Measurements from ENCODE around the gene SLC35F4.

Gene SLC35F4

DNA sequence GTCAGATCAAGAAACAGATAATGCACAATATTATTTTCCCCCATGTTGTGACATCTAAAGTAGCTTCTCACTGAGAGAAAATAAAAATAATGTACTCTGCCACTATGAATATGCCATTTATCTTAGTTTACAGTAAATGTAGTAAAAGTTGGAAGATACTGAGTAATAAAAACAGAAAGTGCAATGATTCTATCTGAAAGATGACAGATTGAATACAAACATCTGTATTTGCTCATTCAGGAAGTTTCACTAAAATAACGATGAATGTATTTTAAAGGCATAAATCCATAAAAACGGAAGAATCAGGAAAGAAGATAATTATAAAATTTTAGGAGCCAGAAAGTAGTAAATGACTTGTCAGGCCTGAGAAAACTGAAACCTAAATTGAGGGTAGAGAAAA lies 18.2 kb downstream of the SLC35F4 start:
- DNase-seq = no peak

- DNase-seq = no peak
These were observed 18.8 kb downstream of the SLC35F4 start for GRCh38 chr14:57847096-57847495.

DNA sequence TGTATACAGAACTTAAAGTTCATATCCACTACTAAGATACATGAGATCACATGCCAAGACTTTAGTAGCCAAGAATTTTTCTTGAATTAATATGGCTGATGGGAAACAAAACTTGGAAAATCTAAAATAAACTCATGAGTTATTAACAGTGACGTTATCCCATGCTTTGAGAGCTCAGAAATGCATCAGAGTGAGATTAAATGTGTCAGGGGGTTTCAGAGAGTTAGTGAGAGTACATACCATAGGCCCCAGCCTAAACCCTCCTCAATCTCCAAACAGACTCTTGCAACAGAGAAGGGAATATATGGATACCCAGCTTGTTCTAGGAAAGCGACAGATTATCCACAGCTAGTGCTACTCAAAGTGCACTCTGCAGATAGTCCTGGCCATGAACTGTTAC lies 19.3 kb downstream of the SLC35F4 start:
- no peak for DNase-seq

- no peak for DNase-seq
These were observed 19.9 kb downstream of the SLC35F4 start for GRCh38 chr14:57845802-57846531.

GRCh38 chr14:57845316-57845715 lies 20.6 kb downstream of the SLC35F4 start:
- DNase-seq = no peak

DNA sequence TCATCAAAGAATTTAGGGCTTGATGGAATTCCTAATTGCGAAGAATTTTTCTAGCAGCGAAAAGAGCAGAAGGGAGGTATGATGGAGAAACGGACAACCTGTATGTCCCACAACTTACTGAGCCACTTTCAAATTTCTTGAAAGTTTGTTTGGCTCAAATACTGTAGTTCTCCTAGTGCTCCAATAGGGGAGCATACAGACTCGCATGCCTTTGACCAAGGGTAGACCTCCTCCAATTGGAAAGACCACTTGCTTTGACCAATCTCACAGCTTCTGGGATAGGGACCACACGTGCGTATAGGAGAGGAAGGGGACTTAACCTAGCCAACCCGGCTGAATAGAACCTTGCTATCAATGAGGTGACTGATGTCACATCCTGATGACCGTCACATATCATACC lies 28.6 kb downstream of the SLC35F4 start:
- DNase-seq = no peak

DNA sequence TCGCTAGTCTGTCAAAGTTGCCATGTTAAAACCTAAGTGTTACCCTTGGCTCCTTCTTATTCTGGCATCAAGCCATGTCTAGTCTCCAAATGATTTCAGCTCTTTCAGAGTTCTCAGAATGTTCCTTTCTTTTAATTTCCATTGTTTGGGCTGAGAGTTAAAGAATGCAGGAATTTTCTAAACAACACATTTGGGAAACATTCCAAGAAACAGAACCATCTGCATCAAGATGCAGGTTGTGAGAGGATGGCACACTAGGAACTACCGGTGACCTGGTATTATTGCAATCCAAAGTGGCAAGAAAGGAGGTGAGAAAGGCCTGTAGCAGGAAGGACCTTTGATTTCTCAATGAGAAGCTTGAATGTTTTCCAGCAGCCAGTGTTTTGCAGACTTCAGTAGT lies 30.1 kb downstream of the SLC35F4 start:
- no peak for DNase-seq

DNA sequence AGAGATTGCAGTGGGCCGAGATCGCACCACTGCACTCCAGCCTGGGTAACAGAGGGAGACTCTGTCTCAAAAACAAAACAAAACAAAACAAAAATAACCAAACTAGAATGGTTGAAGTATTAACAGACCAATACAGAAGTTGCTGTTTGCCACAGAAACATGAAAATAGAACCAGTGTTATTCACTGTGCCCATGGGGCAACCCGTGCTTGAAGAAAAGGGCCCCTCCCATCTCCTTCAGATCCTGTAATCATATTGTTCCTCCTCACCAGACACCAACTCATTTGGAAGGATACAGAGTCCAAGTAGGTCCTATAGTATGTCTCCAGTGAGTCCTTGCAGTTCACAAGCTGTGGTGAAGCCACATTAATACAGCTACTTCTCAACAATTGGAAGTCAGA lies 30.9 kb downstream of the SLC35F4 start:
- no peak for DNase-seq

DNA sequence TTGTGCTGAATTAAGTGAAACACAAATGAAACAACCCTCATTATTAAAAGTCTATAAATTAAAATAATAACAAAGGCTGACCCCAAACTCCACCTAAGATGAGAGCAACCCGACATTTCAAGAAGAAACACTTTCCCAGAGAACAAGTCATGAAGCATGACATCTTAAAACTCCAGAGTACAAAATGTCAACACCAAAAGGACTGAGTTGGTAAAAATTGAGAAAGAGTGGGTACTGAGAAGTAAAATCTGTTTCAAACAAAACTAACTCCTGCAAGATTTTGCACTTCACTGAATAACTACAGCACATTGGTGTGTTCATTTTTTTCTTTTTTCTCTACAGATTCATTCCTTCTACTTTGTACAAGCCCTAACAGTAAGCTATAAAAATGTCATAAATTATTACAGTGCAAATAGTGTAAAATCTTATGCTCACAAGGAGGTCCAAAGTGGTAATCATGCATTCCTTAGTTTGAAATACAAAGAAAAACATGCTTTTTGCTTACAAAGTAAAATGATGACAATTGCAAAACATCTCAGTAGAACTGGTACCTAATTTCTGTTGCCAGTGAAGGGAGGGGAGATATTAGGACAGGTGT lies 31.8 kb downstream of the SLC35F4 start:
- no peak for DNase-seq

DNA sequence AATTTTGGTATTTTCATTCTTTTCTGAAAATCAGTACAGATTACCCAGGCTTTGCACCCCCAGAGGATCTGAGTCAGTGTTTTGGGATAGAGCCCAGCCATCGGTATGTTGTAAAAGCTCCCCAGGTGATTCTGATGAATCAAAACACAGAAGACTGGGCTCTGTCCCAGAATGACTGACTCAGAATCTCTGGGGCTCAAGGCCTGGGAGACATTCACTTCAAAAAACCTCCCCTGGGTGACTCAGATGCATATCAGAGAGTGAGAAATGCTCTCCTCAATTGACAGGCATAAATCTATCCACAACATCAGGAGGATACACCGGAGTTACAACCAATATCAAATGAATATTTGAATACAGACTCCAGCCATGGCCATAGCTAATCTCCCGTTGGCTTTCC lies 32.6 kb downstream of the SLC35F4 start:
- DNase-seq = no peak

- DNase-seq = no peak
These were observed 33.9 kb downstream of the SLC35F4 start for GRCh38 chr14:57831981-57832380.

DNA sequence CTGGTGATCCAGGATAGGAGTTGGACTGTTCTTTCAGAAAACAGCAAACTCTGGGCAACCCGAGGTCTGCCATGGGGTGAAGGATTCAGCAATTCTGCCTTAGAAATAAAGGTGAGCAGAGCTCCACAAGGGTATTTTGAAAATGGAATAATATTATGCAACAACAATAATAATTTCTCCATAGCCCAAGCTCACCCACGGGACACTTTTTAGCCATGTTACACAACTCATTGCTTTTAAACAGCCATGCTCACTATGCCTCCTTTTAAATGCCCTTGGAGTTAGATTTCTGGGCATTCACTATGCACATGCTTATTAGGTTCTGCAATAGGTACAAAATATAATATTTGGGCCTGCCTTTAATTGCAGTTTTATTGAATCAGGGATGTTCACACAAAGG lies 37.2 kb downstream of the SLC35F4 start:
- DNase-seq = no peak

GRCh38 chr14:57823015-57823660 lies 42.8 kb downstream of the SLC35F4 start:
- DNase-seq = no peak

DNA sequence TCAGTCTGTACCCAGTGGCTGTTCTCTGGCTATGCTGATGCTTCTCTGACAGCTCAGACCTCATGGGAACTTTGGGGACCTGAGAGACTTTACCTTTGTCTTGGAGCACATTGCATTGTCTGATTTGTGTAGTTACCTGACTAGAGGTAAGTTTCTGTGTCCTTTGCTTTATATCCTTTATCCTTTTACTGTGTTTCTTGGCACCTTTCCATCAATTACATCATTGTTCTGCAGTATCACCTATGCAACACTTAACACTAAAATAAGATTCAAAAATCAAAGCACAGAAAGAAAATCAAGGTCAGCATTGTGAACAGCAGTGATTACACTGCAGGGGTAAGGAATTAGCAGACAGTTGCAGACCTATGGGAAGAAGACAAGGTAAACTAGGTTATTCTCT lies 43.8 kb downstream of the SLC35F4 start:
- DNase-seq = no peak

GRCh38 chr14:57820581-57820980 lies 45.3 kb downstream of the SLC35F4 start:
- no peak for DNase-seq

- DNase-seq = no peak
These were observed 47.4 kb downstream of the SLC35F4 start for GRCh38 chr14:57818511-57818910.

GRCh38 chr14:57816568-57817284 lies 49.2 kb downstream of the SLC35F4 start:
- no peak for DNase-seq

GRCh38 chr14:57814726-57815125 lies 51.2 kb downstream of the SLC35F4 start:
- DNase-seq = no peak

GRCh38 chr14:57812741-57813140 lies 53.2 kb downstream of the SLC35F4 start:
- DNase-seq = no peak

- no peak for DNase-seq
These were observed 53.8 kb downstream of the SLC35F4 start for GRCh38 chr14:57811998-57812546.

DNA sequence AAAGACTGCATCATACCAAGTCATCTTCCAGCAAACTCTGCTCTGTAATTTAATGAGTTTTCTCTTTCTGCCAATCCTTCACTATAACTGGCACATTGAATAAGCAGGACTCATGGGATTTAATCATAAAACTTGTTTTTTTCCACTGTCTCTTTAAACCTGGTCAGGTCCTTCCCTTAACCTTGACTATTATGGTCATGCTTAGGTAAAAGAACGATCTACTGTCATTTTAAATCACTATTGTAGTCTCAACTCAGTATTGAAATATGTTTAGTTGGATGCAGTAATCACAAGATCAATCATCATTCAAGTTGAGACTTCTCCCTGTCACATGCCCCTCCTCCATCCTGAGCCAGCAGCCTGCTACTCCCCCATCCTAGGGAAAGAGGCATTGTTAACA lies 56.1 kb downstream of the SLC35F4 start:
- DNase-seq = no peak

GRCh38 chr14:57797160-57797559 lies 68.7 kb downstream of the SLC35F4 start:
- DNase-seq = no peak

DNA sequence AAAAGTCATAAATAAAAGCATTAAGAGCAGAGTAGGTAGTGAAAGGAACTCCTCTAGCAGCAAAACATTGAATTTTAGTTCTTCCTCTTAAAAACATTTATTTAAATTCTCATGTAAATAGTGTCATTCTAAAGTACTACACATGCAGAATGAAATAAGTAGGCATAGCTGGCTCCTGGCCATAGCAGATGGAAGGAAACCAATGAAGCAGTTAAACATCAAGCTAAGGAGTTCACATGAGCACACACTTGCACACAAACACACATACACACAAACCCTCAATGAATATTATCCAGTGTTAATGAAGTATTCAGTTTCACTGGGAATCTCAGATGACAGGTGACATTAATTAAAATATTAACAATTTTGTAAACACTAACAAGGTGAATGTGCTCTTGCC lies 69.3 kb downstream of the SLC35F4 start:
- DNase-seq = no peak

- no peak for DNase-seq
These were observed 80.8 kb downstream of the SLC35F4 start for GRCh38 chr14:57785058-57785457.

Measured in NCI-H1436 treated with DMSO at 0.1 percent for 48 hours (cell line).